ENCODE results near the gene PRRC2B.

PRRC2B gene

DNA sequence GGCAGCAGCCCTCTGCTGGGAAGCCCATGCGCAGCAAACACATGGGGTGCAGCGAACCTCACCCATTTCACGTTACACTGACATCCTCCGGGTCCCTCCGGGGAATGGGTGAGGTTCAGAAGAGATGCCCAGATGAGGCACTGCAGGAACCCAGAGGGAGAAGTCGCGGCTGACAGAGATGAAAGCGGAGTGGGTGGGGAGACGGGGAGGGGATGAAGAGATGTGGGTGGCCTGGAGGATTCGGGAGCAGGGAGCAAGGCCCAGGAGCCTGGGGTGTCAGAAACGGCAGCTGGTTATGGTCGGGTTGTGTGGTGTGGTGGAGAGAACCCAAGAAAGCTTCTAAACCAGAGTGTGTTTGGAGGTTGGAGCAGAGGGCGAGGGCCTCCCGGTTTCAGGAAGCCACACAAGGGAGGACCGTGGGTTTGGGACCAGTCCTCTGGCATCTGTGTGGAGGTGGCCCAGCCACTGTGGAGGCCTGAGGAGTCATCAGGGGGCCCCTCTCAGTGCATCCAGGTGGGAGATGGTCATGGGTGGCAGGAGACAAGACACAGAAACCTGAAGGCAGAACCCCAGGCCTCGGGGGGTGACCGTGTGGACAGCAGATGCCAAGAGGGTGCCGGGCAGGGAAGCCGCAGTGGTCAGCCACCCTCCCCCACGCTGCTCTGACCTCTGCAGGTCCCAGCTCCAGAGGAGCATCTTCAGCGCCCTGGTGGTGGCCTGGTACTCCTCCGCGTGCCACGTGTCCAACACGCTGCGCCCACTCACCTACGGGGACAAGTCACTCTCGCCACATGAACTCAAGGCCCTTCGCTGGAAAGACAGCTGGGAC is 128.6 kb downstream of the PRRC2B start:
- DNase-seq = no peak

DNA sequence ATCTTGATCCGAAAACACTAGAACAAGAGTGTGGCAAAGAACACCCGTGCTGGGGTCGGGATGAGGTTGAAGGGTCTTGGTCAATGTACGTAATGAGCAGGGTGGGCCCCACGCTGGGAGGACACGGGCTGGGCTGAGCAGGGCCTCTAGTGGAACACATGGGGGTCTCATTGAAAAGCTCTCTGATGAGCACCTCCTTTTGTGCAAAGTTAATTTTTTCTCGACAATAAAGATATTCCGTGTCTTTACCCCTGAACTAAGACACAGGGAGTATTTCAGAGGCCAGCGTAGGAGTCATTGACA is 129.2 kb downstream of the PRRC2B start:
- no peak for DNase-seq

DNA sequence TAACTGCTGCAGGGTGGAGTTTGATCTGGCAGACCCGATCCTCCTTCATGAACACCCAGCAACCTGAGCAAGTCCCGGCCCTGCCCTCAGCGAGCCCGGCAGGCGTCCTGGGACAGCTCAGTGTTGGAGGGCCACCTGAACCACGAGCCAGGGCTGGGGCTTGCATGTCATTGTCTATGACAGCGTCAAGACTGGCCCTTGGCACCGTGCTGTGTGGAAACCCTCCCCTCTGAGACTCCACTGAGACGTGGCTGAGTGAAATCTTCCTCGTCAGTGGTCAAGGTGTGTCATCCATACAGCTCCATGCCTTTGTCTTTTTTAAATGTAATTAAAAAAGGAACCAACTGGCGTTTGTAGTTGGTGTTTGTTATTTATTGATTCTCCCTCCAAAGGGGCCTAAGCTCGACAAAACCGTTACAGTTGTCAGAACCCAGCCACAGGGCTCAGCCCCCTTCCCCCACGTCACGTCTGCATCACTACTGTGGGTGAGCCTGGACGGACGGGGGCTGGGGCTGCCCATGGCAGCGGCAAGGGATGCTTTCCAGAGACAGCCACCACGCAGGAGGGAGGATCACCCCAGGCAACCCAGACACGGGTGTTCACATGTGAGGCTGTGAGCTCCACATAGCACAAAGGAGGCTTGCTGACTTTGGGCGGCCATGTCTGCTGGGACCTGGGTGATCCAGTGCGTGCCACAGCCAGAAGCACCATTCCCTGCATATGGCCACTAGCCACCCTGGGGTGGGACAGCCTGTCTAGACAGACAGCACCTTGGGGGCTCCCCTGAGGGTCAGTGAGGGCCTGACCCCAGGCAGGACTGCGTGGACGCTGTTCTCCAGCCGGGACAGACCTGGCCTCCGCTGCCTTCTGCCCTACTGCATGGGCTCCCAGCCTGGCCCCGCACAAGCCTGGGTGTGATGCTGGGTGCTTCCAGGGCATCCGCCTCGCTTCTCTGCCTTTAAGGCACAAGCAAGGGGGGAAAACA is 129.9 kb downstream of the PRRC2B start:
- DNase-seq = no peak

DNA sequence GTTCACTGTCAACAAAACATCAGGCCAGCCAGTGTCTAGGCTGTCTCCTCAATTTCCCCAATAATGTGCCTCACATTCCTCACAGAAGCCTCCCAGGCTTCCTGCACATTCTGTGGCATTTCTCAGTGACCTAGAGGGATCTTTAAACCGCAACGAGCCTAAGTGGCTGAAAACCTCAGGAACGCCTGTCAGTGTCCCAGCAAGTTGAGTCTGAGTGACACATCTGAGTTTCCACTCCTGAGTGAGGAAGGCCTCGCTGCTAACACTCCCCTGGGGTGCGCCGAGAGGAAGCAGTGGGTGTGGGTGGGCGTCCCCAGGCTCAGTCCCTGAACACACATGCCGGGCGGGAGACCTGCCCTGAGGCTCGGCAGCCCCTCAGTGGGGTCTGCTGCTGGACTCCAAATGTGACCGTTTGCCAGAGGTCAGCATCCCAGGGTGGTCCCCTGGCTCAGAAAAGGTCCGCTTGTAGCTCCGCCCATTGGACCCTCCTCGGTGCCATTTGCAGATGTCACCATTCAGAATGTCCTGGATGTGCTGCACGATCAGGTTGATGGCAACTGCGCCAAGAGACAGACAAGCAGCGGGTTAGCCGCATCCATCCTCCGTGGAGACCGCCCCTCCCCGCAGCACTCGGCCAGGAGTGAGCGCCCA is 130.9 kb downstream of the PRRC2B start:
- DNase-seq = no peak

DNA sequence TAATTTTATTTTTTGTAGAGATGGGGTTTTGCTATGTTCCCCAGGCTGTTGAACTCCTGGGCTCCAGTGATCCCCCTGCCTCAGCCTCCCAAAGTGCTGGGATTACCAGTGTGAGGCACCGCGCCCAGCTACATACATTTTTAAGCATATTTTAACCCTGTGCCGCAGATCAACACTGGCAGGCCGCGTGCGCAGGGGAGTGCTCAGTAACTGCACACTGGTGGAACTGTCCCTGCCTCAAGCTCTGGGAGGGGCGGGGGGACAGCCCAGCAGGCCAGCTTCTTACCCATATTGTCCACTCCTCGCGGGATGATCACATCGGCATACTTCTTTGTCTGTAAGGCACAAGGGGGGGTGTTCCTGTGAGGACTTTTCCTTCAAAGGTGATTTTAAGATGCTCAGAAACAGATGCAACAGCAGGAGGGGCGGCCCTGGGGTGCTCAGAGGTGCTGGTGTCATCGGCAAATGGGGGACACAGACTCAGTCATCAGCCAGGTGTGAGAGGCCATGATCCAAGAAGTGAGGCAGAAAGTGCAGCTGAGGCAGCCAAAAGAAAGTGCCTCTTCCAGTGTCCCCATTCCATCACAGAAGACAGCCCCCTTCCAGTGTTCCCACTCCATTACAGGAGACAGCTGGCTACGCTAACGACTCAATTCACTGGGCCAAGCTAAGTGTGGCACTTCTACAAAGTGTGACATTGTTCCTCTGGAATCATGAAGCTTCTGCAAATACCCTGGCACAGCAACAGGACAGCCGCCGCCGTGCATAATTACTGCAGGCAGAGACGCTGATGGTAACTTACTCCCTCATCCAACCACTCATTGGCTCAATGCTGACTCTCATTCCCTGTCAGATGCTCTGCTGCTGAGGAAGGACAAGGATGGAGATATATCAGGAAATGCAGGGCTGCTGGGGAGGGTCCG is 132.0 kb downstream of the PRRC2B start:
- DNase-seq = no peak

DNA sequence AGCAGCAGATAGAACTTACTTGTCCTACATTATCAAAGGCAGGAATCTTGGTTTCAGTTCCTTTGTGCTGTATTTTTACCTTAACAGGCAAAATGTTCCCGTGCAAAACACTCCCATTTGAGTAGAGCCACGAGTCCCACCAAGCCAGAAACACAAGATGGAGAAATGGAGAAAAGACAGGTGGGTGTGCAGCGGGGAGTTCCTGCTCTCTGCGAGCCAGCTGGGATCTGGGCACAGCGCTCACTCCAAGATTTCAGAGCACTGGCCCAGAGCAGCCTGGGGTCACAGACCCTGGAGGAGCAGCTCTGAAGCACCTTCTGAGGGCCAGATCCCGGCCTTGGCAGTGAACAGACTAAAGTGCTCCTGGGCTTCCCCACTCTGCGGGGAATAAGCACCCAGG is 134.3 kb downstream of the PRRC2B start:
- no peak for DNase-seq

DNA sequence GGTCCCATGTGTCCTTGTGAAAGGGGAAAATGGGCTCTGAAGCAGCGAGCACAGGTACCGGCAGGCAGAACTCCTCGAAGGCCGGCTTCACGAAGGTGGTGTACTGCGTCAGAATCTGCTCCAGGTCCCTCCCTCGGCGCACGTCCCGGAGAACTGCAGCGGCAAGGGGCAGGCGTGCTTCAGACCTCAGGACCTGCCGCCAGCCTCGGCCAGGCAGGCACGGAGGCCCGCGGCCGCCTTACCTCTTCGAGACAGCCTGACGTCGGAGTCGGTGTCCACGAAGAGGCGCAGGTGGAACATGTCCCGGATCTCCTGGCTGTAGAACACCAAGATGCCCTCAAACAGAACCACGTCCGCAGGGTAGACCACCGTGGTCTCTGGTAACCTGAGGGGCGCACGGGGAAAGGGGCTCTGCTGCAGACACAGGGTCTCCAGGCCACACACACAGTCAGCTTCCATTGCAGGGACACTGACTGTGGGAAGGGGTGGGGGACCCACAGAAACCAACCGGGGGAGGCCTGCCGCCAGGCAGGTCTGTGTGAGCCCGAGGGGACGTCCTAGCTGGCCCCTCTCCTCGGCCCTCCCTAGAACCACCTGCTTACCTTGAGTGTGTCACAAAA is 135.1 kb downstream of the PRRC2B start:
- DNase-seq = no peak

DNA sequence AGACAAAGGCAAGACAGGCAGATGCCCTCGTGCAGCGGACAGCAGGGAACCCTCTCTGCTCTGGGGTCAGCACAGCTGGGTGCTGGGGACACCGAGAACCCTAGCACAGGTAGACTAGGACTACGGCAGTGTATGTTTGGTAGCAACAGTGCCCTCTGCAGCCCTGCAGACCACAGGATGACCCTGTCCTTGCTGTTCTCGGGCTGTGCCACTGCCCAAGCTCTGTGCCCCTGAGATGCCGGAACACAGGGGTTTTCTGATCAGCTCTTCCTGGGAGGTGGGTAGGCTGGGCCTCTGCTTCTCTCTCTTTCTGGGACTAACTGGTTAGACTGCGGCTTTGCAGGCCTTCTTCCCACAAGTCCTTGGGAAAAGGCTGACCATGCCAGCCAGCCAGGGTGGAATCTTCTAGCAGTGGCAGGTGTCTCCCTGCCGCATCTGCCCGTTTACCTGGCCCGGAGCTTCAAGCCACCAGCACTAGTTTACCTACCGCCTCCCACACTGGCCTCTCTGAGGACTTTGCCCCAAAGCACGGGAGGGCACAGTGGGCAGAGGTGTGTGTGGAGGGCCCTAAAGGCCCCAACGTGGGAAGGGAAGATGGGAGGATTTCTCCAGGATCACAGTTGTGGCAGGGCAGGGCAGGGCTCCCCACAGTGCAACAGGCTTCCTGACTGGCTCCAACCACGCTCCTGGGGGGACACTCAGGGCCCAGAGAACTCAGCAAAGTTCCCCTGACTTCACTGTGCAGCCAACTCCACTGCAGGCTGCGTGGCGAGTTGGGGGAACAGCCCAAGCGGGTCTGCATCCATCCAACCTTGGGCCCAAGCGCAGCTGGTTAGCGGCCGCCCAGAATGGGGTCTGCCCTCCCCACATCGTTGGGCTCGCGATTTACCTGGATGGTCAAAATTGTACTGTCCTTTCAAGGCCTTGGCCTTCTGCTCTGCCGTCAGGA is 136.0 kb downstream of the PRRC2B start:
- no peak for DNase-seq

DNA sequence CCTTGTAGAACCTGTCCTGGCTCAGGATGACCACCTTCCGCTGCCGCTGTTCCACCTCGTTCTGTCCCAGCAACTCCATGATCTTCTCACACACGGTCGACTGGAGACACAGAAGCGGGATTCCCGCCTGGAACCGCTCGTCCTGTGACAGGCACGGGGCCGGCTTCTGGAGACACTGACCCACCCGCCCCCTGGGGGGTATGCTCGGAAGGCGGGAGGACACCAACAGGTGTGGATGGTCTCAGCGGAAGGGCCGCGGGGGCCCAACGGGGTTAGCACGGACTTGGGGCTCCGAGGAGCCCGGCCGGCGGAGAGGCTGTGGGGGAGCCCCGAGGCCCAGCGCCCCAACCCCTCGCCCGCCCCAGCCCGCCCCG is 136.6 kb downstream of the PRRC2B start:
- DNase-seq = peak; percentile 16

DNA sequence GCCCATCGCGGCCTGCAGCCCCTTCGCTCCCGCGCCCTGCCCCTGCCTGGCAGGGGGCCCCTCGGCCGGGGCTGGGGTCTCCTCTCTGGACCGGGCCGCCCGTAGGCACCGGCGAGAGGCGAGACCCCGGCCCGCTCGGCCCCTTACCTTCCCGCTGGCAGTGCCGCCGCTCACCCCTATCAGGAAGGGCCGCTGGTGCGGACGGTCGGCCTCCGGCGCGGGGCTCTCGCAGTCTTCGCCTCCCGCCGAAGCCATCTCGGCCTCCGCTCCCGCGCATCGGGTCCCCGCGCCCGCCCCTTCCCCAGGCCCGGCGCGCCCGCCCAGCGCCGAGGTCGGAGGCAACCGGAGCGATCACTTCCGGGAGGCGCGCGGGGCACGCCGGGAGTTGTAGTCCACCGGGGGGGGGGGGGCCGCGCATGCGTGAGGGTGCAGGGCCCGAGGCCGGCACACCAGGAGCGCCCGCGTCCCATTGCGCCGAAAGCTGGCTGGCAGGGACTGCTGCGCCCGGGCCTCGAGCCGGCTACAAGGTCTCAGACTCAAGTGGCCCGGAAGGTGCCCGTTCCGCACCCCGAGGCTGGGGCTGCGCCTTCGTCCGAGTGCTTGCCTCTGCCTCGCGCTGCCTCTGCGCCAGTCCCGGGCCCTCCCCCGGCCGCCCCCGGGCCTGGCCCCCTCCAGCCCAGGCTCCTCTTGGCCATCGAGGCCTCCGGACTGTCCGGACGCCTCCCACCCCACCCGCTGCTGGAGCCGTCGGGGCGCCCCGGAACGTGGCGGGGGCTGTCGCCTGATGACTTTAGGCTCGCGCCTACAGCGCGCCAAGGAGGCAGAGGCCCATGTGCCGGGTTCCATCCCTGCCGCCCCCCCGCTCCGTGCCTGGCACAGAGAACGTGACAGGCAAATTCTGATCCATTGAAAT is 137.3 kb downstream of the PRRC2B start, which contains the start of gene UCK1:
UCK1 (minus strand) TSS at position 344 of the 913 bp plus-strand sequence; CDS start at position 255, 89 bp downstream.
- DNase-seq = peak; percentile 72

DNA sequence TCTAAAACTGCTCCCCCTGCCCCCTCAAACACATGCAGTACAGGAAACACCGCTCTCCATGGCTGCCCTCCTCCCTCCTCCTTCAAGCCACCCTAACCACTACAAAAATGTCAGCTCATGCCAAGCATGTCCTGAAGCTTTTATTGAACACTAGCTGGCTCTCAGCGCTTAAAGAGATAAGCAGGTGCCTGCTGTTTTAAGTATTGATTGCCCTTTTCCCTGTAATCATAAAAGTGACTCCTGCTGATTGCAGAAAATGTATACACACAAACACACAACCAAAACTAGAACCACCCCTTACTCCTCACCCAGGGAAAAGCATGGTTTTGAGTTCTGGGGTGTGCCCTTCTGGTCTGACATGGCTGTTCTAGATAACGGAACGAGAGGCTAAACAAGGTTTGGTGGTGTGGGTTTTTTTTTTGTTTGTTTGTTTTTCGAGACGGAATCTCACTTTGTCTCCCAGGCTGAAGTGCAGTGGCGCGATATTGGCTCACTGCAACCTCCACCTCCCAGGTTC is 140.9 kb downstream of the PRRC2B start:
- no peak for DNase-seq

DNA sequence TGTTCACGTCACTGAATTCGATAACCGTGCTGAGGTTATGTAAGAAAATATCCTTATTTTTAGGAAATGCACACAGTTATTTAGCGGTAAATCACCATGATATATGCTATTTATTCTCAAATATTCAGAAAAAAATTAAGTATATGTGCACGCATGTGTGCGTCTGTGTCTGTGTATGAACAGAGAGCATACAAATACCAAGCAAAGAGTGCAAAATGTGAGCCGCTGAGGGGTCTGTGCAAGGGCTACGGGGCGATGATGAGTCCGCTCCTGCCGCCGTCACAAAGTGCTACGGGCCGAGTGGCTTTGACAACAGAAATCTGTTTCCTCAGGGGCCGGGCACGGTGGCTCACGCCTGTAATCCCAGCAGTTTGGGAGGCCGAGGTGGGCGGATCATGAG is 144.1 kb downstream of the PRRC2B start:
- DNase-seq = no peak

DNA sequence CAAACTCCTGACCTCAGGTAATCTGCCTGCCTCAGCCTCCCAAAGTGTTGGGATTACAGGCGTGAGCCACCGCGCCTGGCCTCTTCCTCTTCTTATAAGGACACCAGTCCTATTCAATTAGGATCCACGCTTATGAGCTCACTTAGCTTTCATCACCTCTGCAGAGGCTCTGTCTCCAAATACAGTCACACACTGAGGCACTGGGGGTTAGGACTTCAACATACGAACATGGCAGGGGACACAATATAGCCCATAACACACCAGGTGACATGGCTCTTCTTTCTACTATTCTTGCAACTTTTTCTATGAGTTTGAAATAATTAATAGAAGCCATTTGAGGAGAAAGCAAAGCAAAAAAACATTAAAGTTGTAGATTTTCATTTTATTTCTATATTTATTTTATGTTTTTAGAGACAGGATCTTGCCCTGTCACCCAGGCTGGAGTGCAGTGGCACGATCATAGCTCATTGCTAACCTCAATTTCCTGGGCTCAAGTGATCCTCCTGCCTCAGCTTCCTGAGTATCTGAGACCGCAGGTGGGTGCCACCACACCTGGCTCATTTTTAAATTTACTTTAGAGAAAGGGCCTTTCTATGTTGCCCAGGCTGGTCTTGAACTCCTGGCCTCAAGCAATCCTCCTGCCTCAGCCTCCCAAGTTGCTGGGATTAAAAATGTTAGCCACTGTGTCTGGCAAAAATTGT is 145.5 kb downstream of the PRRC2B start:
- no peak for DNase-seq

DNA sequence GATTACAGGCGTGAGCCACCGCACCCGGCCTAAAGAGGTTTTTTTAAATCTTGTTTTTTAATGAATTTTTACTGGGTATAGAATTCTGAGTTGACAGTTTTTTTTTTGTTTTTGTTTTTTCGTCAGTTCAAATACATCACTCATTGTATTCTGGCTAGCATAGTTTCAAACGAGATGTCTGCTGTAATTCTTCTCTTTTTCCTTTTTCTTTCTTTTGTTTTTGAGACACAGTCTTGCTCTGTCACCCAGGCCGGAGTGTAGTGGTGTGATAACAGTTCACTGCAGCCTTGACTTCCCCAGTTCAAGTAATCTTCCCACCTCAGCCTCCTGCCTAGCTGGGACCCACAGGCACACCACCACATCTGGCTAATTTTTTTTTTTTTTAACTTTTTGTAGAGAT is 149.3 kb downstream of the PRRC2B start:
- no peak for DNase-seq

DNA sequence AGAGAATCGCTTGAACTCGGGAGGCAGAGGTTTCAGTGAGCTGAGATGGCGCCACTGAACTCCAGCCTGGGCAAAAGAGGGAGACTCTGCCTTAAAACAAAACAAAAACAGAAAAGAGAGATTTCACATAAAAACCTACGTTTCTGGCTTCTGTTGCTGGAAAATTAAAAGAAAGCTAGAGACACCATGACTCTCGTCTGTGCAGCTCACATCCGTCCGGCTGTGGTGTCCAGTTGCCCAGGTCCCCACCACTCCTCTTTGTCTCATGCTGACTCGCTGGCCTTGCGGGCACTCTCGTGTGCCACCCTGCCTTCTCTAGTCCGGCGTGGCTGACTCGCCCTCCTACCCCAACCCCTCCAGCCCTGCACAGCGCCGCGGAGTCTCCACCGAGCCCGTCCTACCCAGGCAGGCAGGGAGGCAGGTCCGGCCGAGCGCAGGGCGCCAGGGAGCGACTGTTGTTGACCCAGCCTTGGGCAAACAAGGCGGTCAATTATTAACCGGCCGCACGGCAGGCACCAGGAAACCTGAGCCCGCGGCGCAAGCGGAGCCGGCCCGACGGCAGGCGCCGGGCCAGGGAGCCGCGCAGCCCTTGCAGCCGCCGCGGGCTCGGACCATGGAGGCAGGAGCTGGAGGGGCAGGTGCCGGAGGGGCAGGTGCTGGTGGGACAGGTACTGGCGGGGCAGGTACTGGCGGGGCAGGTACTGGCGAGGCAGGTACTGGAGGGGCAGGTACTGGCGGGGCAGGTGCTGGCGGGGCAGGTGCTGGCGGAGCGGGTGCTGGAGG is 151.3 kb downstream of the PRRC2B start, which contains the start of gene PRRT1B:
PRRT1B (plus strand) TSS at position 521 of the 783 bp plus-strand sequence; CDS start at position 614, 93 bp downstream.
- no peak for DNase-seq

DNA sequence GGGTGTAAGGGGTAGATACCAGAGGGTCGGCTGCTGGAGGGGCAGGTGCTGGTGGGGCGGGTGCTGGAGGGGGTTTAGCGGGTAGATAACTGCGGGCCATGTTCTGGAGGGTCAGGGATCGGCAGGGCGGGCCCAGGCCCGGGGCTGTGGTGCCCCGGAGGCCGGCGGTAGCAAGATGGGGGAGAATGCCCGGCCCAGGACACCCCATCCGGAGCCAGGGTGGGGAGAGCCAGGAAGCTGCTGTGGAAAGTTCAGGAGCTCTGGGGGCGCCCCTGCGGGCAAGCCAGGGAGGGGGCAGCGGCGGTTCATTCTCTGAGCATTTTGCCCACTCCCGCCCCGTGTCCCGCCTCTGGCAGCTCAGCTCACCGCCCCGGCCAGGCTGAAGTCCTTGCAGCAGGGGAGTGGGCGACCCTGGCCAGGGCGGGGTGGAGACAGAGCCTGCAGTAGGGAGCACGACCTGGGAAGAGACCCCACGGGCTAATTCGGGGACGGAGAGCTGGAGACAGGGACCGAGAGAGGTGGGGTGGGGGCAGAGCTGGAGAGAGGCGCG is 152.0 kb downstream of the PRRC2B start:
- no peak for DNase-seq
